Measurements from ENCODE around the gene LCN1. TPM values are rescaled to one million over a fixed set of nuclear protein-coding genes. Genes with fewer than 3 reads are reported as not detected.

The LCN1 gene
- total RNA-seq, 3 donors from 2014 or later: not detected

- peaks cover 2% of the 10 kb centered on the region for H3K4me1 Mint-ChIP-seq (ENCODE audit: low read depth)
- no peak overlapping the region for H3K4me3 Mint-ChIP-seq
- ATAC-seq (no peak), DNase-seq (no peak)
- H3K9me3 Mint-ChIP-seq: no peaks in the 10 kb centered on the region
- peaks cover 41% of the 10 kb centered on the region for H3K27me3 Mint-ChIP-seq (ENCODE audit: low read depth)
- H3K36me3 Mint-ChIP-seq (ENCODE audit: insufficient read depth): no peaks in the 10 kb centered on the region
These were observed 36.6 kb upstream of the LCN1 start for GRCh38 chr9:135484460-135485277.

- H3K36me3 Mint-ChIP-seq (ENCODE audit: insufficient read depth): no peaks in the 10 kb centered on the region
- H3K4me1 Mint-ChIP-seq (ENCODE audit: low read depth): peaks cover 2% of the 10 kb centered on the region
- DNase-seq: no peak
- no peak for ATAC-seq
- H3K9me3 Mint-ChIP-seq: no peaks in the 10 kb centered on the region
- no peak overlapping the region for H3K4me3 Mint-ChIP-seq
- peaks cover 41% of the 10 kb centered on the region for H3K27me3 Mint-ChIP-seq (ENCODE audit: low read depth)
These were observed 35.9 kb upstream of the LCN1 start for GRCh38 chr9:135485385-135485784.

GRCh38 chr9:135485832-135486231 is 35.4 kb upstream of the LCN1 start:
- Mint-ChIP-seq H3K27me3 (ENCODE audit: low read depth) (peaks cover 38% of the 10 kb centered on the region), H3K4me1 (ENCODE audit: low read depth) (peaks cover 2% of the 10 kb centered on the region), H3K9me3 (no peaks in the 10 kb centered on the region), H3K4me3 (no peak overlapping the region), H3K36me3 (ENCODE audit: insufficient read depth) (no peaks in the 10 kb centered on the region)
- DNase-seq (no peak), ATAC-seq (no peak)

GRCh38 chr9:135486267-135487065 is 34.8 kb upstream of the LCN1 start:
- no peak overlapping the region for H3K4me3 Mint-ChIP-seq
- H3K27me3 Mint-ChIP-seq (ENCODE audit: low read depth): peaks cover 33% of the 10 kb centered on the region
- peaks cover 2% of the 10 kb centered on the region for H3K4me1 Mint-ChIP-seq (ENCODE audit: low read depth)
- DNase-seq (no peak), ATAC-seq (no peak)
- no peaks in the 10 kb centered on the region for H3K9me3 Mint-ChIP-seq
- H3K36me3 Mint-ChIP-seq (ENCODE audit: insufficient read depth): no peaks in the 10 kb centered on the region

GRCh38 chr9:135487281-135488012 is 33.8 kb upstream of the LCN1 start:
- Mint-ChIP-seq H3K4me1 (ENCODE audit: low read depth) (no peaks in the 10 kb centered on the region), H3K27me3 (ENCODE audit: low read depth) (peaks cover 29% of the 10 kb centered on the region), H3K4me3 (no peak overlapping the region), H3K9me3 (no peaks in the 10 kb centered on the region), H3K36me3 (ENCODE audit: insufficient read depth) (no peaks in the 10 kb centered on the region)
- no peak for DNase-seq
- ATAC-seq: no peak

- Mint-ChIP-seq H3K9me3 (no peaks in the 10 kb centered on the region), H3K4me1 (ENCODE audit: low read depth) (no peaks in the 10 kb centered on the region), H3K27me3 (ENCODE audit: low read depth) (peaks cover 24% of the 10 kb centered on the region), H3K36me3 (ENCODE audit: insufficient read depth) (no peaks in the 10 kb centered on the region), H3K4me3 (no peak overlapping the region)
- ATAC-seq: no peak
- no peak for DNase-seq
These were observed 33.3 kb upstream of the LCN1 start for GRCh38 chr9:135488013-135488330.

GRCh38 chr9:135488527-135488926 is 32.7 kb upstream of the LCN1 start:
- no peaks in the 10 kb centered on the region for H3K36me3 Mint-ChIP-seq (ENCODE audit: insufficient read depth)
- no peaks in the 10 kb centered on the region for H3K4me1 Mint-ChIP-seq (ENCODE audit: low read depth)
- no peak overlapping the region for H3K4me3 Mint-ChIP-seq
- ATAC-seq (no peak), DNase-seq (no peak)
- H3K9me3 Mint-ChIP-seq: no peaks in the 10 kb centered on the region
- peaks cover 18% of the 10 kb centered on the region for H3K27me3 Mint-ChIP-seq (ENCODE audit: low read depth)

- DNase-seq: no peak
- peaks cover 10% of the 10 kb centered on the region for H3K27me3 Mint-ChIP-seq (ENCODE audit: low read depth)
- H3K9me3 Mint-ChIP-seq: no peaks in the 10 kb centered on the region
- no peak for ATAC-seq
- no peak overlapping the region for H3K4me3 Mint-ChIP-seq
- H3K4me1 Mint-ChIP-seq (ENCODE audit: low read depth): no peaks in the 10 kb centered on the region
- H3K36me3 Mint-ChIP-seq (ENCODE audit: insufficient read depth): no peaks in the 10 kb centered on the region
These were observed 31.9 kb upstream of the LCN1 start for GRCh38 chr9:135489188-135489906.

GRCh38 chr9:135490166-135490870 is 30.9 kb upstream of the LCN1 start:
- Mint-ChIP-seq H3K27me3 (ENCODE audit: low read depth) (peaks cover 2% of the 10 kb centered on the region), H3K4me1 (ENCODE audit: low read depth) (no peaks in the 10 kb centered on the region), H3K9me3 (no peaks in the 10 kb centered on the region), H3K36me3 (ENCODE audit: insufficient read depth) (no peaks in the 10 kb centered on the region), H3K4me3 (no peak overlapping the region)
- ATAC-seq (no peak), DNase-seq (no peak)

- Mint-ChIP-seq H3K36me3 (ENCODE audit: insufficient read depth) (no peaks in the 10 kb centered on the region), H3K27me3 (ENCODE audit: low read depth) (no peaks in the 10 kb centered on the region), H3K4me3 (no peak overlapping the region), H3K9me3 (no peaks in the 10 kb centered on the region), H3K4me1 (ENCODE audit: low read depth) (no peaks in the 10 kb centered on the region)
- DNase-seq: no peak
- no peak for ATAC-seq
These were observed 30.2 kb upstream of the LCN1 start for GRCh38 chr9:135490980-135491464.

- no peak for ATAC-seq
- H3K4me1 Mint-ChIP-seq (ENCODE audit: low read depth): no peaks in the 10 kb centered on the region
- H3K36me3 Mint-ChIP-seq (ENCODE audit: insufficient read depth): no peaks in the 10 kb centered on the region
- no peak for DNase-seq
- no peak overlapping the region for H3K4me3 Mint-ChIP-seq
- H3K27me3 Mint-ChIP-seq (ENCODE audit: low read depth): no peaks in the 10 kb centered on the region
- no peaks in the 10 kb centered on the region for H3K9me3 Mint-ChIP-seq
These were observed 29.5 kb upstream of the LCN1 start for GRCh38 chr9:135491764-135492163.

GRCh38 chr9:135492886-135493669 is 28.2 kb upstream of the LCN1 start:
- DNase-seq (no peak), ATAC-seq (no peak)
- Mint-ChIP-seq H3K9me3 (no peaks in the 10 kb centered on the region), H3K27me3 (ENCODE audit: low read depth) (peaks cover under 1% of the 10 kb centered on the region), H3K4me3 (no peak overlapping the region), H3K36me3 (ENCODE audit: insufficient read depth) (no peaks in the 10 kb centered on the region), H3K4me1 (ENCODE audit: low read depth) (no peaks in the 10 kb centered on the region)

Data from activated T-cell treated with anti-CD3 and anti-CD28 coated beads, Interleukin-2, amount 50 U/mL, for 4 hours (primary cell).